H9 (cell line): Measurements from ENCODE around the gene MCRIP2. TPM values are rescaled to one million over a fixed set of nuclear protein-coding genes. Genes with fewer than 3 reads are reported as not detected.

Experiments
- DNase-seq: peaks from one replicate; pipeline ENCODE4 v3.0.0-alpha.2; 2017
- H2AFZ ChIP-seq: one replicate; pipeline ENCODE4 v1.6.1; 2013; ENCODE audit warnings: mild to moderate bottlenecking, low read length, control low read depth, moderate library complexity
- H2AK5ac ChIP-seq: 2 replicates; pipeline ENCODE4 v1.6.1; 2013; ENCODE audit warnings: low read length, control low read depth, mixed read lengths; ENCODE audit not compliant: insufficient read length
- H2BK120ac ChIP-seq: one replicate; pipeline ENCODE4 v1.6.1; 2013; ENCODE audit warnings: low read depth, mild to moderate bottlenecking, low read length, control low read depth, inconsistent platforms; ENCODE audit not compliant: poor library complexity, severe bottlenecking
- H2BK12ac ChIP-seq: 2 replicates; pipeline ENCODE4 v1.6.1; 2013; ENCODE audit warnings: low read length, control low read depth, mixed read lengths, low read depth; ENCODE audit not compliant: insufficient read length
- H2BK15ac ChIP-seq: 2 replicates; pipeline ENCODE4 v1.6.1; 2013; ENCODE audit warnings: low read depth, low read length, control low read depth
- H2BK20ac ChIP-seq: one replicate; pipeline ENCODE4 v1.6.1; 2013; ENCODE audit warnings: low read depth, mild to moderate bottlenecking, low read length, control low read depth, inconsistent platforms; ENCODE audit not compliant: poor library complexity, severe bottlenecking
- H2BK5ac ChIP-seq: 2 replicates; pipeline ENCODE4 v1.6.1; 2013; ENCODE audit warnings: low read length, control low read depth, mixed read lengths; ENCODE audit not compliant: insufficient read length
- H3K14ac ChIP-seq: 2 replicates; pipeline ENCODE4 v1.6.1; 2013; ENCODE audit warnings: low read length, control low read depth; ENCODE audit not compliant: insufficient read depth
- H3K18ac ChIP-seq: 2 replicates; pipeline ENCODE4 v1.6.1; 2013; ENCODE audit warnings: low read depth, mild to moderate bottlenecking, mixed read lengths, low read length, control low read depth; ENCODE audit not compliant: insufficient read length
- H3K23ac ChIP-seq: 2 replicates; pipeline ENCODE4 v1.6.1; 2013; ENCODE audit warnings: low read length, control low read depth, mixed read lengths, low read depth; ENCODE audit not compliant: insufficient read length
- H3K23me2 ChIP-seq: 2 replicates; pipeline ENCODE4 v1.6.1; 2013; ENCODE audit warnings: low read depth, mild to moderate bottlenecking, mixed read lengths, low read length, control low read depth; ENCODE audit not compliant: insufficient read length, poor library complexity, severe bottlenecking
- H3K27ac ChIP-seq: 2 replicates; pipeline ENCODE4 v1.5.1; 2013; ENCODE audit warnings: low read length, control low read depth, mixed read lengths, low read depth; ENCODE audit not compliant: insufficient read length
- H3K27me3 ChIP-seq: 2 replicates; pipeline ENCODE4 v1.6.1; 2013; ENCODE audit warnings: low read length, control low read depth, inconsistent platforms; ENCODE audit not compliant: insufficient read depth
- H3K4ac ChIP-seq: 2 replicates; pipeline ENCODE4 v1.6.1; 2013; ENCODE audit warnings: low read depth, mild to moderate bottlenecking, control low read depth, inconsistent platforms, low read length, moderate library complexity
- H3K4me1 ChIP-seq: 2 replicates; pipeline ENCODE4 v1.6.1; 2013; ENCODE audit warnings: low read length, control low read depth, inconsistent platforms; ENCODE audit not compliant: insufficient read depth
- H3K4me2 ChIP-seq: 2 replicates; pipeline ENCODE4 v1.6.1; 2013; ENCODE audit warnings: low read length, control low read depth, mixed read lengths; ENCODE audit not compliant: insufficient read length, insufficient read depth
- H3K56ac ChIP-seq: 2 replicates; pipeline ENCODE4 v1.6.1; 2013; ENCODE audit warnings: low read depth, mild to moderate bottlenecking, mixed read lengths, low read length, control low read depth; ENCODE audit not compliant: insufficient read length
- H3K79me1 ChIP-seq: 2 replicates; pipeline ENCODE4 v1.6.1; 2013; ENCODE audit warnings: low read depth, mild to moderate bottlenecking, moderate library complexity, low read length, control low read depth, inconsistent platforms; ENCODE audit not compliant: insufficient read depth, poor library complexity, severe bottlenecking
- H3K79me2 ChIP-seq: 2 replicates; pipeline ENCODE4 v1.6.1; 2013; ENCODE audit warnings: low read length, control low read depth, inconsistent platforms; ENCODE audit not compliant: insufficient read depth
- H3K9ac ChIP-seq: 2 replicates; pipeline ENCODE4 v1.6.1; 2013; ENCODE audit warnings: low read length, control low read depth, mixed read lengths; ENCODE audit not compliant: insufficient read length; ENCODE audit errors: extremely low read depth
- H3K9me3 ChIP-seq: one replicate; pipeline ENCODE4 v1.6.1; 2013; ENCODE audit warnings: low read depth, low read length, inconsistent platforms; ENCODE audit not compliant: control insufficient read depth
- H3T11ph ChIP-seq: one replicate; pipeline ENCODE4 v1.6.1; 2013; ENCODE audit warnings: mild to moderate bottlenecking, low read length, control low read depth, inconsistent platforms
- H4K20me1 ChIP-seq: one replicate; pipeline ENCODE4 v1.6.1; 2013; ENCODE audit not compliant: control insufficient read depth, insufficient read length, insufficient read depth
- H4K5ac ChIP-seq: 2 replicates; pipeline ENCODE4 v1.6.1; 2013; ENCODE audit warnings: low read depth, mild to moderate bottlenecking, mixed read lengths, low read length, control low read depth; ENCODE audit not compliant: insufficient read length
- H4K8ac ChIP-seq: replicated peaks from 2 replicates; pipeline ENCODE4 v1.6.1; 2013; ENCODE audit warnings: low read length, control low read depth, mixed read lengths, low read depth; ENCODE audit not compliant: insufficient read length
- H4K91ac ChIP-seq: 2 replicates; pipeline ENCODE4 v1.6.1; 2013; ENCODE audit warnings: low read depth, mild to moderate bottlenecking, moderate library complexity, mixed read lengths, low read length, control low read depth; ENCODE audit not compliant: insufficient read length
- H3K27ac Mint-ChIP-seq, 3 experiments: 2 replicates in 2 of 3; 3 replicates in 1 of 3; pipeline ENCODE4 v1.8.0; 2020 to 2021; ENCODE audit warnings: mixed read lengths in 3 of 3, mild to moderate bottlenecking in 1 of 3, moderate library complexity in 1 of 3
- H3K27me3 Mint-ChIP-seq: 2 replicates; pipeline ENCODE4 v1.8.0; 2021; ENCODE audit warnings: low read depth, mild to moderate bottlenecking, moderate library complexity, mixed read lengths
- H3K36me3 Mint-ChIP-seq, 3 experiments: 2 replicates in 2 of 3; 3 replicates in 1 of 3; pipeline ENCODE4 v1.8.0; 2020 to 2021; ENCODE audit warnings: low read depth in 3 of 3, mixed read lengths in 3 of 3; ENCODE audit not compliant: insufficient read depth in 1 of 3
- H3K4me1 Mint-ChIP-seq, 2 experiments: 2 replicates each; pipeline ENCODE4 v1.8.0; 2020; ENCODE audit warnings: mixed read lengths in 2 of 2
- H3K4me3 Mint-ChIP-seq, 2 experiments: 2 replicates in 1 of 2; 3 replicates in 1 of 2; pipeline ENCODE4 v1.8.0; 2020 to 2021; ENCODE audit warnings: mild to moderate bottlenecking in 2 of 2, mixed read lengths in 2 of 2, moderate library complexity in 1 of 2
- H3K9me3 Mint-ChIP-seq, 2 experiments: 2 replicates in 1 of 2; 3 replicates in 1 of 2; pipeline ENCODE4 v1.8.0; 2020; ENCODE audit warnings: mild to moderate bottlenecking in 2 of 2, mixed read lengths in 2 of 2, moderate library complexity in 1 of 2
- WGBS: extraction: QIAGEN DNeasy Blood & Tissue Kit; methylation state at CpG from one replicate; pipeline ENCODE4 v1.1.7; 2013; ENCODE audit warnings: missing lambda C conversion rate, low lambda C conversion rate, mixed read lengths; ENCODE audit not compliant: insufficient read length; ENCODE audit errors: extremely low coverage; 5-methylcytosine and 5-hydroxymethylcytosine counted together
- total RNA-seq: library from RNA; stranded (reverse); gene quantifications from 2 replicates; pipeline ENCODE4 v1.2.1, GENCODE V29; 2021
- TF ChIP-seq, protein P1 (sequence below): fragments of 200-600 bp; sonication (generic); conservative IDR thresholded peaks from 3 replicates; pipeline ENCODE4 v1.8.0; 2021; ENCODE audit warnings: antibody characterized with exemption, mild to moderate bottlenecking

Gene MCRIP2
- total RNA-seq, 1 experiment from 2014 or later, result 52.5 TPM

GRCh38 chr16:657487-657886 is 15.9 kb downstream of the MCRIP2 start:
- H3K27ac ChIP-seq, result no peak overlapping the region
- Mint-ChIP-seq H3K4me1 (peaks cover 0 to 5% of the 10 kb centered on the region in 2 experiments; a peak in 2 of 4 replicates), H3K4me3 (no peak overlapping the region), H3K27ac (no peak overlapping the region), H3K9me3 (no peaks in the 10 kb centered on the region), H3K27me3 (no peaks in the 10 kb centered on the region), H3K36me3 (peaks cover 0 to 5% (median 1%) of the 10 kb centered on the region in 3 experiments; a peak in 3 of 7 replicates)
- no peak overlapping the region for H4K91ac ChIP-seq
- no peaks in the 10 kb centered on the region for H4K20me1 ChIP-seq
- H3K4me2 ChIP-seq, result no peak overlapping the region
- no peak overlapping the region for H3K9ac ChIP-seq
- no peak overlapping the region for H2BK20ac ChIP-seq
- H2AFZ ChIP-seq, result no peak overlapping the region
- no peak overlapping the region for H2BK5ac ChIP-seq
- H3K4me1 ChIP-seq, result no peaks in the 10 kb centered on the region; the same call in 1 of the 2 replicates
- H3K4ac ChIP-seq, result no peak overlapping the region
- H2BK120ac ChIP-seq, result no peak overlapping the region
- no peak overlapping the region for H2AK5ac ChIP-seq
- H3K14ac ChIP-seq, result no peak overlapping the region
- no peak for DNase-seq
- H2BK12ac ChIP-seq, result no peak overlapping the region
- H3K27me3 ChIP-seq, result no peaks in the 10 kb centered on the region
- no peak overlapping the region for H4K5ac ChIP-seq
- no peaks in the 10 kb centered on the region for H3K79me1 ChIP-seq
- TF ChIP-seq, protein P1, sequence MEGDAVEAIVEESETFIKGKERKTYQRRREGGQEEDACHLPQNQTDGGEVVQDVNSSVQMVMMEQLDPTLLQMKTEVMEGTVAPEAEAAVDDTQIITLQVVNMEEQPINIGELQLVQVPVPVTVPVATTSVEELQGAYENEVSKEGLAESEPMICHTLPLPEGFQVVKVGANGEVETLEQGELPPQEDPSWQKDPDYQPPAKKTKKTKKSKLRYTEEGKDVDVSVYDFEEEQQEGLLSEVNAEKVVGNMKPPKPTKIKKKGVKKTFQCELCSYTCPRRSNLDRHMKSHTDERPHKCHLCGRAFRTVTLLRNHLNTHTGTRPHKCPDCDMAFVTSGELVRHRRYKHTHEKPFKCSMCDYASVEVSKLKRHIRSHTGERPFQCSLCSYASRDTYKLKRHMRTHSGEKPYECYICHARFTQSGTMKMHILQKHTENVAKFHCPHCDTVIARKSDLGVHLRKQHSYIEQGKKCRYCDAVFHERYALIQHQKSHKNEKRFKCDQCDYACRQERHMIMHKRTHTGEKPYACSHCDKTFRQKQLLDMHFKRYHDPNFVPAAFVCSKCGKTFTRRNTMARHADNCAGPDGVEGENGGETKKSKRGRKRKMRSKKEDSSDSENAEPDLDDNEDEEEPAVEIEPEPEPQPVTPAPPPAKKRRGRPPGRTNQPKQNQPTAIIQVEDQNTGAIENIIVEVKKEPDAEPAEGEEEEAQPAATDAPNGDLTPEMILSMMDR, result no peak
- no peaks in the 10 kb centered on the region for H3K23me2 ChIP-seq
- H3K79me2 ChIP-seq, result no peaks in the 10 kb centered on the region
- H4K8ac ChIP-seq, result no peak overlapping the region
- no peak overlapping the region for H3K23ac ChIP-seq
- H2BK15ac ChIP-seq, result no peak overlapping the region
- WGBS, result no CpG with 5 or more reads among the region's 22 CpGs
- H3T11ph ChIP-seq, result no peak overlapping the region
- no peak overlapping the region for H3K56ac ChIP-seq
- H3K18ac ChIP-seq, result no peak overlapping the region
- H3K9me3 ChIP-seq, result no peaks in the 10 kb centered on the region
